WI38 (cell line): Measurements from ENCODE around the gene SDCBP2.
A peak's percentile ranks its signal among the peaks of the same experiment; 100 is the strongest.

ENCODE experiments used
- H3K4me3 ChIP-seq: 2 replicates; pipeline ENCODE4 v1.5.1; 2011; ENCODE audit warnings: low read depth, mild to moderate bottlenecking, control low read depth, low read length
- TF ChIP-seq, protein P1 (sequence below): IDR thresholded peaks from 2 replicates; pipeline ENCODE4 v1.5.1; 2012; ENCODE audit warnings: low read depth, mild to moderate bottlenecking, control low read depth, low read length

The SDCBP2 gene

DNA sequence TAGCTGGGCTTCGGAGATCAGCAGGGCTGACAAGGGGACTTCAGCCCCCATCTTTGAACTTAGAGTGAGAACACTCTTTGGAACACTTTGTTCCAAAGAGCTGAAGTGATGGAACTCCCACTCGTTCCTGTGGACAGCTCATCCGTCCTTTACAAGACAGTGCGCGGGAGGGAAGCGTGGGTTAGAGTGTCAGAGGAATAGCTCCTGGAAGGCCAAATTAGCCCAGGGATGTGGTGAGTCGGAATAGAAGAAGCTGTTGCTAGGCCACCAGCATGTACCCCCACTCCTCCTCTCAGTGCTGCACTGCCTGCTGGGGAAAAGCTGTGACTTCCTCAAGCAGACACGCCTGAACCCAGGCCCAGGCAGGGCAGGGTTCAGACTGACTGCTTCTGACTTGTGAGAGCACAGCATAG is 1.7 kb downstream of the SDCBP2 start:
- TF ChIP-seq, protein P1, sequence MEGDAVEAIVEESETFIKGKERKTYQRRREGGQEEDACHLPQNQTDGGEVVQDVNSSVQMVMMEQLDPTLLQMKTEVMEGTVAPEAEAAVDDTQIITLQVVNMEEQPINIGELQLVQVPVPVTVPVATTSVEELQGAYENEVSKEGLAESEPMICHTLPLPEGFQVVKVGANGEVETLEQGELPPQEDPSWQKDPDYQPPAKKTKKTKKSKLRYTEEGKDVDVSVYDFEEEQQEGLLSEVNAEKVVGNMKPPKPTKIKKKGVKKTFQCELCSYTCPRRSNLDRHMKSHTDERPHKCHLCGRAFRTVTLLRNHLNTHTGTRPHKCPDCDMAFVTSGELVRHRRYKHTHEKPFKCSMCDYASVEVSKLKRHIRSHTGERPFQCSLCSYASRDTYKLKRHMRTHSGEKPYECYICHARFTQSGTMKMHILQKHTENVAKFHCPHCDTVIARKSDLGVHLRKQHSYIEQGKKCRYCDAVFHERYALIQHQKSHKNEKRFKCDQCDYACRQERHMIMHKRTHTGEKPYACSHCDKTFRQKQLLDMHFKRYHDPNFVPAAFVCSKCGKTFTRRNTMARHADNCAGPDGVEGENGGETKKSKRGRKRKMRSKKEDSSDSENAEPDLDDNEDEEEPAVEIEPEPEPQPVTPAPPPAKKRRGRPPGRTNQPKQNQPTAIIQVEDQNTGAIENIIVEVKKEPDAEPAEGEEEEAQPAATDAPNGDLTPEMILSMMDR, result no peak
- no peak overlapping the region for H3K4me3 ChIP-seq

DNA sequence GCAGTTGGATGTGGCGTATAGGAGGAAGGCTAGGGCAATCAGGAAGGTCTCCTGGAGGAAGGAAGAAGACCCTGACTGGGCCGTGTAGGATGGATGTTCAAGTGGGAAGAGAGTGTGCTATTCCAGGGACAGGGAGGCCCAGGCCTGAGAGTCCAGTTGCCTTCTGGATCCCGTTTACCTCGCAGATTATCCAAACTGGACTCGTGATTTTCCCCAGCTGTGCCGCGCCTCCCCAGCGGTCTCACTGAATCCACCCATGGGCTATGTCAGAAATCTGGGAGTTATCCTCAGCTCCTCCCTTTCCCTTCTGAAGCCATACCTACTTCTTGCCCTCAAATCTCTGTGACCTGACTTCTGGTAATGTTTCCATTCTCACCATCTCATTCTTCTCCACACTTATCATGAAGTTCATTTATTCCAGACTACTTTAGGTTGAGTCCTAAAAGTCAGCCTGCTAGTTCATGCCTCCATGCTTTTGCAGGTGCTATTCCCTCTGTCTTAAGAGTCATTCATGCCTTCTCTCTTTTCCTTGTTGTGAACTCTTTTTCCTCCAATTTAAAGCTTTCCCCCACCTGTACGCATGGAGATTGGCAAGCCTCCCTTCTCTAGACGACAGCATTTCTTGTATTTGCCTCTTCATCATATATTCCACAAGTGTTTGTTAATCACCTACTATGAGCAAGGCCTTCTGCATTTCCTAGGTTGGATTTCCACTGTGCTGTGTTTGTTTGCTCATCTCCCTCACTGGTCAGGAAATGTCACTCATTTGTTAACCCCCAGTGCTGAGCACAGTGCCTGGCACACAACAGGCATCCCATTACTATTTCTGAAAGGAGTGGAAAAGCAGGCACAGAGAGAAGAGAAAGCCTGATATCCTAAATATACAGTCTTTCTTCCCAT is 2.7 kb downstream of the SDCBP2 start:
- peak overlapping the region; percentile 88 for H3K4me3 ChIP-seq
- TF ChIP-seq, protein P1, result no peak

DNA sequence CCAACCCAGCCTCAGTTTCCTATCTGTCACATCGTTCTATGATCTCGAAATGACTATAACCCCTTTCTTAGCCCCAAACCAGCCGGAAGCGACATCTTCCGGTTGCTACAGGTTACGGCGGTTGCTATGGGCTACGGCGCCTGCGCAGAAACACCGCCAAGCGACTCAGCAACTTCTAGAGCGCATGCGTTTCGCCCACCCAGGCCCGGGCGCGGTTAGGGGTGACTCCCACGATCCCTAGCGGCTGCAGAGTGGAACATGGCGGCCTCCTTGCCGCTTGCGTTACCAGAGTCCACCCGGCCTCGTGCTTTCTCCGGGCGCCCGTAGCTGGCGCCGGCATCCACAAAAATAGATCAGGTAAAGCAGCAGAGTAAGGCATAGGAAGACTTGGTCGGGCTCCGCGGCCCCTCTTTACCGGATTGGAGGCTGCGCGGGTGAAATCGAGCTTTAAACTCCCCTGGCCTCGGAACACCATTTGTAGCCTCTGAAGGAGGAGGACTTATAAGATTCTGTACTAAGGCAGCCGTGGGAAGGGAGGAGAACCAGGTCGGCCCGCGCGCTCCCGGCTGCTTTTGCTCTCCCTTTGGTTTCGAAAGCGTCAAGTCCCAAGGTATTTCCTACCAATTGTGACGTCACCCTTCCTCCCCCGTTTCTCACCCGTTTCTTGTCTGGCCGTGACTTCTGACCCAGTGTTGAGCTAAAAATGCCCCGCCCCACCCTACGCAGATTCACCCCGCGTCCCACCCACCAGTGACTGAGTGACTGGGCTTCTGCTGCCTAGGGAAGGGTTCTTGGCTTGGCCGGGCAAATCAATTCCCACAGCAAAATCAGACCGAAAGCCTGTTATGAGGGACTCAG is 3.5 kb downstream of the SDCBP2 start:
- TF ChIP-seq, protein P1, result no peak
- peak overlapping the region; percentile 88 for H3K4me3 ChIP-seq

DNA sequence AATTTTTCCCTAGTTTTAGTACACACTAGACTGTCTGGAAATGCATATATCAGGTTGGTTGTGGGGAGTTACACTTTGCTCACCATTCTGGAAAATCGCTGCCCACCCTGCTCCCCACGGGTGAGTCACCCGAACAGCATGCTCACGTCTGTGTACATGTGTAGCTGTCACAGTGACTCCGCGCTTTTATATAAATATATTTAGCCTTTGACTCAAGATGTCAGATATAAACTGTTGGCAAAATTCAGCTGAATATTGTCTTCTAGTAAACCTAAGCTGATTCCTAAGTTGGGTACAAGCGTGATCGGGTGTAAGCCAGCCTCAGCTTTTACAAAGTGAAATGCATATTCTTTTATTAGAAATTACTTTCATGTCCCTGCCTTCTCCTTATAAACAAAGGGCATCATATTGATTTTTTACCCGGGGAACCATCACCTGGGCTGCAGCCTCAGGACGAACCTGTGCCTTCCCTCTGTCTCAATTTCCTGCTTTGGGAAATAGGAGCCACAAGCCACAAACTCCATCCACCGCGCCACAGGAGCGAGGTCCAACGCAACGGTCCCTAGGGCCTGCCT is 4.3 kb downstream of the SDCBP2 start:
- TF ChIP-seq, protein P1, result no peak
- peak overlapping the region; percentile 88 for H3K4me3 ChIP-seq

DNA sequence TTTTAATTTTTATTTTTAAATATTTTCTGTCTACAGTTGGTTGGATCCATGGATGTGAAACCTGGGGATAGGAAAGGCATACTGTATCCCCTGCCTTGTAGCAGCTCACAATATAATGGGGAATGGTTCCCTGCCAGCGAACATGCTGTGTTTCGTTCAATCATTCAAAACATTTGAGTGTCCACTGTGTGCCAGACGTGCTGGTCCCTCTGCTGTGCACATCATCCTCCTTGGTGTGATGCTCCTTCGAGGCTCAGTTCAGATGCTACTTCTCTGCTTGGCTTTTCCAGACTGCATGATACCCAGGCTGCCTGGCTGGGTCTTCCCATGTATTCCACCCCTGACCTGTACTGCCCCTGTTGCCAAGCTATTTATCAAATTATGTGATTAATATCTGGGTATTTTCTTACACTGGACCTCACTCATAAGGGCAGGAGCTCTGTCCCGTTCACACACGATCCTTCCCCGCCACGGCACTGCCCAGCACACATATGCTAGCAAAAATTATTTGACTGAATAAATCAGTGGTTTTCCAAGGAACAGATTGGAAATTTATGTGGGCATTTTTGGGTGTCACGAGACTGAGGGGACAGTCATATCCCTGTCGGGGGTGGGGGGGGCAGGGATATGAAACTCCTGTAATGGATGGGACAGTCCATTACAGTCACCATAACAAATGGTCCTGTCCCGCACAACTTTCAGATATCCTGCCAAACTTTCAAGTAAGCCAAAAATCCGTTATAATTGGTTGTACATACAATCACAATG is 4.9 kb downstream of the SDCBP2 start:
- no peak overlapping the region; the same call in 1 of the 2 replicates for H3K4me3 ChIP-seq
- TF ChIP-seq, protein P1, result no peak

DNA sequence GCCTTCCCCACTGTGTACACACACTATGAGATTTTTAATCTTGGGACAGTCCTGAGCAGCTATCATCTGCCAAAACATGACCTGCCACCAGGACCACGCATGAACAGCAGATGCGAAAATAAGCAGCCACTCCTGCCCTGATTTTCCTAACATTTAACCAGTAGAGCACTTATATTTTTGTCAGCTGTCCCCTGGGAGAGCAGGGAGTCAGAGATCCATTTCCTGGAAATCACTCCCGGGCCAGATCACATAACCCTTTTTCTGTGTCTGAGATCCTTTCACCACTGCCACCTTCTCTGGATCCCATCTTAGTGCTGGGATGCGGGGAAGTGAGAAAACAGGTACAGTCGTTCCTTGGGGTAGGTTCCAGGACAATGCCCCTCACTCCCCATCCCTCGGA is 5.7 kb downstream of the SDCBP2 start:
- H3K4me3 ChIP-seq, result no peak overlapping the region
- TF ChIP-seq, protein P1, result no peak
